OCI-LY3 (cell line): ENCODE measurements around the gene ENAM.

ENCODE experiments used
- H2AFZ ChIP-seq: fragments of 200-600, 300-600 bp; shearing (Covaris generic); 2 replicates; pipeline ENCODE4 v1.6.0; 2014; ENCODE audit warnings: antibody characterized with exemption, low read depth, low read length
- H3K27ac ChIP-seq: fragments of 200-600, 300-600 bp; sonication (generic); 2 replicates; pipeline ENCODE4 v1.5.1; 2014; ENCODE audit warnings: mild to moderate bottlenecking, low read length, moderate library complexity, mixed read lengths
- H3K27me3 ChIP-seq: fragments of 200-600, 300-600 bp; sonication (generic); 2 replicates; pipeline ENCODE4 v1.6.1; 2014; ENCODE audit warnings: low read depth, low read length, mixed read lengths
- H3K36me3 ChIP-seq: fragments of 200-600, 300-600 bp; sonication (generic); replicated peaks from 2 replicates; pipeline ENCODE3; 2014; ENCODE audit warnings: low read depth, low read length, mixed read lengths
- H3K4me1 ChIP-seq: fragments of 300-600, 200-600 bp; sonication (generic); 2 replicates; pipeline ENCODE4 v1.6.1; 2014; ENCODE audit warnings: low read length, mixed read lengths
- H3K4me2 ChIP-seq: fragments of 200-600, 300-600 bp; sonication (generic); 2 replicates; pipeline ENCODE4 v1.6.1; 2014; ENCODE audit warnings: low read length, mixed read lengths
- H3K4me3 ChIP-seq: fragments of 300-600, 200-600 bp; sonication (generic); 2 replicates; pipeline ENCODE4 v1.5.1; 2014; ENCODE audit warnings: antibody characterized with exemption, mild to moderate bottlenecking, low read length, moderate library complexity
- H3K79me2 ChIP-seq: fragments of 300-600, 200-600 bp; shearing (Covaris generic); 2 replicates; pipeline ENCODE4 v1.6.1; 2014; ENCODE audit warnings: mild to moderate bottlenecking, low read length, mixed read lengths
- H3K9ac ChIP-seq: fragments of 300-600, 200-600 bp; shearing (Covaris generic); 2 replicates; pipeline ENCODE4 v1.6.0; 2014; ENCODE audit warnings: mild to moderate bottlenecking, low read length, moderate library complexity
- H3K9me3 ChIP-seq: fragments of 200-600, 300-600 bp; shearing (Covaris generic); 2 replicates; pipeline ENCODE4 v1.6.1; 2014; ENCODE audit warnings: low read length, mixed read lengths; ENCODE audit not compliant: insufficient read depth
- H4K20me1 ChIP-seq: fragments of 200-600, 300-600 bp; sonication (generic); 2 replicates; pipeline ENCODE4 v1.6.1; 2016; ENCODE audit warnings: low read length, mixed read lengths; ENCODE audit not compliant: insufficient read depth
- EZH2phosphoT487 ChIP-seq: fragments of 200-600 bp; shearing (Covaris generic); IDR thresholded peaks from 2 replicates; pipeline ENCODE4 v1.6.1; 2018; ENCODE audit warnings: antibody characterized with exemption, mixed run types, low read depth
- TF ChIP-seq, protein P1 (sequence below): fragments of 200-600, 300-600 bp; sonication (generic); IDR thresholded peaks from 2 replicates; pipeline ENCODE4 v1.5.1; 2014; ENCODE audit warnings: antibody characterized with exemption, low read length, low read depth

The ENAM gene

GRCh38 chr4:70600305-70600704, 28.2 kb upstream of the ENAM start:
- Histone ChIP-seq H3K9me3 (no peaks in the 10 kb centered on the region), H3K4me3 (no peak overlapping the region), H3K36me3 (no peaks in the 10 kb centered on the region), H3K27ac (no peak overlapping the region), H4K20me1 (no peaks in the 10 kb centered on the region), H3K4me2 (no peak overlapping the region), H3K9ac (no peak overlapping the region), H3K79me2 (no peaks in the 10 kb centered on the region), H2AFZ (no peak overlapping the region), H3K27me3 (no peaks in the 10 kb centered on the region), H3K4me1 (peaks cover 6% of the 10 kb centered on the region)
- no peak for TF ChIP-seq EZH2phosphoT487
- TF ChIP-seq, protein P1, sequence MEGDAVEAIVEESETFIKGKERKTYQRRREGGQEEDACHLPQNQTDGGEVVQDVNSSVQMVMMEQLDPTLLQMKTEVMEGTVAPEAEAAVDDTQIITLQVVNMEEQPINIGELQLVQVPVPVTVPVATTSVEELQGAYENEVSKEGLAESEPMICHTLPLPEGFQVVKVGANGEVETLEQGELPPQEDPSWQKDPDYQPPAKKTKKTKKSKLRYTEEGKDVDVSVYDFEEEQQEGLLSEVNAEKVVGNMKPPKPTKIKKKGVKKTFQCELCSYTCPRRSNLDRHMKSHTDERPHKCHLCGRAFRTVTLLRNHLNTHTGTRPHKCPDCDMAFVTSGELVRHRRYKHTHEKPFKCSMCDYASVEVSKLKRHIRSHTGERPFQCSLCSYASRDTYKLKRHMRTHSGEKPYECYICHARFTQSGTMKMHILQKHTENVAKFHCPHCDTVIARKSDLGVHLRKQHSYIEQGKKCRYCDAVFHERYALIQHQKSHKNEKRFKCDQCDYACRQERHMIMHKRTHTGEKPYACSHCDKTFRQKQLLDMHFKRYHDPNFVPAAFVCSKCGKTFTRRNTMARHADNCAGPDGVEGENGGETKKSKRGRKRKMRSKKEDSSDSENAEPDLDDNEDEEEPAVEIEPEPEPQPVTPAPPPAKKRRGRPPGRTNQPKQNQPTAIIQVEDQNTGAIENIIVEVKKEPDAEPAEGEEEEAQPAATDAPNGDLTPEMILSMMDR, result no peak

DNA sequence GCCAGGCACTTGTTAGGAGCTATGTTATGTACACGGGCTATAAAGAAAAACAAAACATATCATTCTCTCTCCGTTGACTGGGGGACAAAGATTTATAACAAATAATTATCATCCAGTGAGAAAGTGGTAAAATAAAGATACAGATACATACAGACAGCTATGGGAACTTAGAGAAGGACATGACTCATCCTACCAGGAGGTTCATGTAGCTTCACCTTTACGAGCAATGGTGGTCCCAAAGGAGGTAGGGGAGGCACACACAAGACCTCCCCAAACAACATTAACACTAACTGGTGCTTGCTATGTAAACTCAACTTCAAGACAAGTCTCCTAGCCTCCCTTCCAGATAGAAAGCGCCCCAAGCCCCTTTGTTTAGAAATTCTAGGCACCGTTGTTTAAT, 27.6 kb upstream of the ENAM start:
- H2AFZ ChIP-seq, result no peak overlapping the region
- no peak overlapping the region for H3K27ac ChIP-seq
- H3K4me1 ChIP-seq, result peaks cover 6% of the 10 kb centered on the region
- H3K9me3 ChIP-seq, result no peaks in the 10 kb centered on the region
- TF ChIP-seq, protein P1, result no peak
- no peak for TF ChIP-seq EZH2phosphoT487
- H3K4me2 ChIP-seq, result no peak overlapping the region
- no peaks in the 10 kb centered on the region for H3K79me2 ChIP-seq
- no peaks in the 10 kb centered on the region for H3K36me3 ChIP-seq
- H3K9ac ChIP-seq, result no peak overlapping the region
- no peak overlapping the region for H3K4me3 ChIP-seq
- H4K20me1 ChIP-seq, result no peaks in the 10 kb centered on the region
- no peaks in the 10 kb centered on the region for H3K27me3 ChIP-seq

GRCh38 chr4:70601422-70602039, 27.0 kb upstream of the ENAM start:
- peak overlapping the region; percentile 65 for H3K4me2 ChIP-seq
- H3K9ac ChIP-seq, result peak overlapping the region; percentile 40
- no peaks in the 10 kb centered on the region for H3K27me3 ChIP-seq
- H3K36me3 ChIP-seq, result no peaks in the 10 kb centered on the region
- TF ChIP-seq EZH2phosphoT487, result no peak
- TF ChIP-seq, protein P1, result peak; percentile 95
- H3K27ac ChIP-seq, result no peak overlapping the region
- H2AFZ ChIP-seq, result peak overlapping the region; percentile 80
- H4K20me1 ChIP-seq, result no peaks in the 10 kb centered on the region
- H3K79me2 ChIP-seq, result no peaks in the 10 kb centered on the region
- H3K4me3 ChIP-seq, result peak overlapping the region; percentile 61
- H3K4me1 ChIP-seq, result peaks cover 6% of the 10 kb centered on the region
- no peaks in the 10 kb centered on the region for H3K9me3 ChIP-seq

GRCh38 chr4:70603856-70604255, 24.7 kb upstream of the ENAM start:
- TF ChIP-seq EZH2phosphoT487, result no peak
- TF ChIP-seq, protein P1, result no peak
- Histone ChIP-seq H3K4me1 (peaks cover 6% of the 10 kb centered on the region), H3K36me3 (no peaks in the 10 kb centered on the region), H3K4me2 (no peak overlapping the region), H3K9me3 (no peaks in the 10 kb centered on the region), H3K4me3 (no peak overlapping the region), H3K9ac (no peak overlapping the region), H3K27ac (no peak overlapping the region), H3K27me3 (no peaks in the 10 kb centered on the region), H2AFZ (no peak overlapping the region), H4K20me1 (no peaks in the 10 kb centered on the region), H3K79me2 (no peaks in the 10 kb centered on the region)
